GM18519 (cell line): ENCODE results near the gene ASPA.
"Not testable (repeated sequence)": the region's sequence is repeated elsewhere in the genome, so short reads cannot be mapped to it uniquely, and the experiment has no call there.

Experiments used
- ATAC-seq: cut with Tn5 transposase; IDR thresholded peaks from one replicate; pipeline ENCODE4 v1.9.1; 2021; ENCODE audit warnings: mild to moderate bottlenecking, moderate library complexity; ENCODE audit not compliant: unreplicated experiment, low FRiP score

The ASPA gene

GRCh38 chr17:3475812-3476610, at the start of gene ASPA:
ASPA (plus strand) TSS chr17:3475997; CDS start chr17:3476160, 163 bp downstream.
- ATAC-seq, result no peak

- ATAC-seq, result not testable (repeated sequence)
Observed at GRCh38 chr17:3433215-3433614, 42.6 kb upstream of the ASPA start.

GRCh38 chr17:3433741-3434140, 42.1 kb upstream of the ASPA start, which contains the start of gene OR1E2:
OR1E2 (minus strand) TSS chr17:3433841; CDS start chr17:3433841, 0 bp downstream.
- ATAC-seq, result no peak

GRCh38 chr17:3438368-3438767, 37.4 kb upstream of the ASPA start:
- ATAC-seq, result no peak

- ATAC-seq, result no peak
Observed at GRCh38 chr17:3440451-3440850, 35.3 kb upstream of the ASPA start.

GRCh38 chr17:3447625-3448024, 28.2 kb upstream of the ASPA start:
- no peak for ATAC-seq

- no peak for ATAC-seq
Observed at GRCh38 chr17:3448059-3448665, 27.6 kb upstream of the ASPA start.

- ATAC-seq, result not testable (repeated sequence)
Observed at GRCh38 chr17:3466355-3466754, 9.4 kb upstream of the ASPA start.

- ATAC-seq, result no peak
Observed at GRCh38 chr17:3469529-3469928, 6.3 kb upstream of the ASPA start.

GRCh38 chr17:3471599-3471998, 4.2 kb upstream of the ASPA start, which contains the start of gene SPATA22:
SPATA22 (minus strand) TSS chr17:3471819; CDS start chr17:3469325, 2,494 bp downstream.
- no peak for ATAC-seq

- no peak for ATAC-seq
Observed at GRCh38 chr17:3472137-3472536, 3.7 kb upstream of the ASPA start.

- no peak for ATAC-seq
Observed at GRCh38 chr17:3474212-3474611, 1.6 kb upstream of the ASPA start.

- ATAC-seq, result no peak
Observed at GRCh38 chr17:3475251-3475685, 529 bp upstream of the ASPA start.

GRCh38 chr17:3479988-3480387, 4.2 kb downstream of the ASPA start:
- ATAC-seq, result no peak

- no peak for ATAC-seq
Observed at GRCh38 chr17:3482852-3483251, 7.1 kb downstream of the ASPA start.

GRCh38 chr17:3485481-3486068, 9.8 kb downstream of the ASPA start:
- ATAC-seq, result no peak

GRCh38 chr17:3497101-3497500, 21.3 kb downstream of the ASPA start:
- no peak for ATAC-seq

GRCh38 chr17:3501344-3501743, 25.5 kb downstream of the ASPA start:
- ATAC-seq, result no peak

- ATAC-seq, result no peak
Observed at GRCh38 chr17:3502466-3502865, 26.7 kb downstream of the ASPA start.

GRCh38 chr17:3503285-3503684, 27.5 kb downstream of the ASPA start:
- no peak for ATAC-seq

GRCh38 chr17:3505008-3505407, 29.2 kb downstream of the ASPA start:
- no peak for ATAC-seq
